ENCODE measurements around the gene GRIA1. TPM values are rescaled to one million over a fixed set of nuclear protein-coding genes. Genes with fewer than 3 reads are reported as not detected.
A peak's percentile ranks its signal among the peaks of the same experiment; 100 is the strongest.

The GRIA1 gene
- total RNA-seq (1 to 10 TPM in 1 of 7 donors, under 1 TPM in 4, not detected in 2; 0.15 to 1.4 (median 0.34) TPM), polyA plus RNA-seq (under 1 TPM; 0.11 to 0.57 TPM)
- long read RNA-seq, donor 1: 0 reads
- long read RNA-seq, donor 2: 0 reads
- long read RNA-seq, donor 3: 0 reads

DNA sequence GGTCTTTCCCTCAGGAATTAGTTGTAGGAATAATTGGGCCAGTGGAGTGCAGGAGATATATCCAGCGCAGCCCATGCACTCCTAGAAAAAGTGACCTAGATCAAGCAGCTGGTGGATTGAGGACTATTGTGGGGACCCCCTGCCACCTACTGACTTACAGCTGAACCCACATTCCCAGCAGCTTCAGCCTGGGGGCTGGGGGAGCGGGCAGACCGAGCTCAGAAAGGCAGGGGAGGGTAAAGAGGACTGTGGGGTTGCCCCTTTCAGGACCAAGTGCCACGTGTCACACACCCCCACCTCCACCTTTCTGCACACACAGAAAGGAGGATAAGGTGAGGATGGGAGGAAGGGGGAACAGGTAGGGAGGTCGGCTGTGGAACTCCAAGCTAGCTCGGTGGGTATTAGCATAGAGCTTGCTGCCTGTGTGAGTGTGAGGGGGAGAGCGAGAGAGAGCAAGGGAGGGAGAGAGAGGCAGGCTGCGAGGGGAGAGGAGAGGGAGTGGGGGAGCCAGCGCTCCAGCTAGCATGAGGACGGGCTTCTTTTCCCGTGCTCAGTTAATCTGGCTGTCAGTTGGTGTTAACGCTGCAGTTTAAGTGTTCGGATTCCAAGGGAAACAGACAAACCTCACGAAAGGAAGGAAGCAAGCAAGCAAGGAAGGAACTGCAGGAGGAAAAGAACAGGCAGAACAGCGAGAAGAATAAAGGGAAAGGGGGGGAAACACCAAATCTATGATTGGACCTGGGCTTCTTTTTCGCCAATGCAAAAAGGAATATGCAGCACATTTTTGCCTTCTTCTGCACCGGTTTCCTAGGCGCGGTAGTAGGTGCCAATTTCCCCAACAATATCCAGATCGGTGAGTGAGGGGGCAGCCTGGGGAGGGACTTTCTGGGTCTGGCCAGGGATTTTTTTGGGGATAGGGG lies at the start of gene GRIA1:
Gene GRIA1, plus strand, starts transcription at position 553 of the 920 bp plus-strand sequence.
- WGBS, 3 donors: 6 to 13% (median 9%) methylated on average over 20 of the region's 20 CpGs
- H3K4me3 ChIP-seq: no peak within 1 kb of the TSS
- H3K27ac ChIP-seq: no peak within 1 kb of the TSS
- H3K36me3 ChIP-seq: no peaks in the 10 kb centered on the region
- no peaks in the 10 kb centered on the region for H3K9me3 ChIP-seq
- intact Hi-C loops (cut with DNase I): loop anchor here in 1 of 4 donors (10.0 kb wide), 1 partner anchor 474 kb away; no protein-coding TSS in a partner anchor
- H3K4me1 ChIP-seq (ENCODE audit: insufficient read depth): no peaks in the 10 kb centered on the region
- TF ChIP-seq POLR2A (IDR thresholded peaks at IDR 0.05): no peak
- TF ChIP-seq, protein P1, sequence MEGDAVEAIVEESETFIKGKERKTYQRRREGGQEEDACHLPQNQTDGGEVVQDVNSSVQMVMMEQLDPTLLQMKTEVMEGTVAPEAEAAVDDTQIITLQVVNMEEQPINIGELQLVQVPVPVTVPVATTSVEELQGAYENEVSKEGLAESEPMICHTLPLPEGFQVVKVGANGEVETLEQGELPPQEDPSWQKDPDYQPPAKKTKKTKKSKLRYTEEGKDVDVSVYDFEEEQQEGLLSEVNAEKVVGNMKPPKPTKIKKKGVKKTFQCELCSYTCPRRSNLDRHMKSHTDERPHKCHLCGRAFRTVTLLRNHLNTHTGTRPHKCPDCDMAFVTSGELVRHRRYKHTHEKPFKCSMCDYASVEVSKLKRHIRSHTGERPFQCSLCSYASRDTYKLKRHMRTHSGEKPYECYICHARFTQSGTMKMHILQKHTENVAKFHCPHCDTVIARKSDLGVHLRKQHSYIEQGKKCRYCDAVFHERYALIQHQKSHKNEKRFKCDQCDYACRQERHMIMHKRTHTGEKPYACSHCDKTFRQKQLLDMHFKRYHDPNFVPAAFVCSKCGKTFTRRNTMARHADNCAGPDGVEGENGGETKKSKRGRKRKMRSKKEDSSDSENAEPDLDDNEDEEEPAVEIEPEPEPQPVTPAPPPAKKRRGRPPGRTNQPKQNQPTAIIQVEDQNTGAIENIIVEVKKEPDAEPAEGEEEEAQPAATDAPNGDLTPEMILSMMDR (IDR thresholded peaks at IDR 0.05): no peak
- TF ChIP-seq EP300 (IDR thresholded peaks at IDR 0.05): no peak
- H3K27me3 ChIP-seq: no peaks in the 10 kb centered on the region
- no peak for DNase-seq

DNA sequence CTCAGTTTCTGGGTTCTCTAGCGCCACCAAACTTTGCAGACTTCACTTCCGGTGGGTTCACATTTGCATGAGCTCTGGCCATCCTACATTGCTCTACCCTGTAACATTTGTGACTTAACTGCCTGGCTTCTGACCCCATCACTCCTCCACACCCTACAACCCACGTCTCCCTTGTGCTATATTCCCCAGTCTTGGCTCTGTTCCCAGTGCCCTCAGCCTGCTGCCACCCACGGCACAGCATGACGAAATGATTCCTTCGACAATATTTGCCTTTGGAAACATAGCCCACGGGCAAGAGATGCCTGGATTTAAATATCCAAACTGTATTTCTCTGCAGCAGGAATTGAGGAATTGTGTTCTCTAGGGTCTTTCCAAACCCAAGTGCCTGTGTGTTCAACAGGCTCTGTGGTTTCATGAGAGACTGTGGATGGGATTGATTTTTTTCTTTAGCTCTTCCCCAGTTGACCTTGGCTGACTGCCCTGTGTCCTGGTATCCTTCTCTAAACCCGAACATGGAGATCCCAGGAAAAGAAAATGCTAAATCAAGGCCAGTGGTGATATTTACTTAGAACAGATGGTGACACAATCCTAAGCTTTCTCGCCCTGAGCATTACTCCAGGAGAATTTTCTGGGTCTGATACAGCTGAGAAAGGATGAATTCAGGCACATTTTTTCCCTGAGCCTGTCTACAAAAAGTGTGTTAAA lies 44.4 kb upstream of the GRIA1 start:
- no peaks in the 10 kb centered on the region for H3K27me3 ChIP-seq
- no peaks in the 10 kb centered on the region for H3K9me3 ChIP-seq
- peak in 2 of 5 donors; percentile 12 to 32 for DNase-seq
- H3K36me3 ChIP-seq: no peaks in the 10 kb centered on the region
- H3K4me1 ChIP-seq (ENCODE audit: insufficient read depth): no peaks in the 10 kb centered on the region
- TF ChIP-seq, protein P1 (IDR thresholded peaks at IDR 0.05): no peak
- no peak for TF ChIP-seq POLR2A (IDR thresholded peaks at IDR 0.05)
- TF ChIP-seq EP300 (IDR thresholded peaks at IDR 0.05): no peak
- H3K4me3 ChIP-seq: no peak overlapping the region
- 16 to 26% (median 18%) methylated on average over 9 of the region's 9 CpGs for WGBS, 3 donors
- H3K27ac ChIP-seq: no peak overlapping the region
- intact Hi-C loops (cut with DNase I): no loop called here

DNA sequence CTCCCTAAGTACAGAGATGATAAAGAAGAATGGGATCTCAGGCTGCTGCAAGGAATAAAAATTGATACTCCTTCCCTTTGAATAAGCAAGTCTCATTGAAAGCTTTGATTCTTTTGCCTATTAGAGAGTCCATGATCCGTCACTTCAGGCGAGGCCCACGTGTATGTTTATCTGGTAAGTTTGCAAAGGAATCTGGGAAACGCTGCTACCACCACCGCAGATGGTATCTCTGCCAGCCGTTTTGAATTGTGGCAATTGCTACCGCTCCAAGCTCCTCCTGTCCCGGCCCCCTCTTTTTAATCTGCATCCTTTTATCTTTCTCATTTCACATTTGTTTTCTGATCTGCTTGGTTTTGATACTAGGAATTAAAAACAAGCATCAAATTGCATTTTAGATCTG lies 42.9 kb upstream of the GRIA1 start:
- no peak overlapping the region for H3K4me3 ChIP-seq
- intact Hi-C loops (cut with DNase I): no loop called here
- no peaks in the 10 kb centered on the region for H3K27me3 ChIP-seq
- no peaks in the 10 kb centered on the region for H3K4me1 ChIP-seq (ENCODE audit: insufficient read depth)
- DNase-seq: no peak
- no peaks in the 10 kb centered on the region for H3K36me3 ChIP-seq
- H3K9me3 ChIP-seq: no peaks in the 10 kb centered on the region
- TF ChIP-seq, protein P1 (IDR thresholded peaks at IDR 0.05): no peak
- TF ChIP-seq POLR2A (IDR thresholded peaks at IDR 0.05) (no peak), EP300 (IDR thresholded peaks at IDR 0.05) (no peak)
- 21 to 48% (median 23%) methylated on average over 8 of the region's 8 CpGs for WGBS, 3 donors
- H3K27ac ChIP-seq: no peak overlapping the region

DNA sequence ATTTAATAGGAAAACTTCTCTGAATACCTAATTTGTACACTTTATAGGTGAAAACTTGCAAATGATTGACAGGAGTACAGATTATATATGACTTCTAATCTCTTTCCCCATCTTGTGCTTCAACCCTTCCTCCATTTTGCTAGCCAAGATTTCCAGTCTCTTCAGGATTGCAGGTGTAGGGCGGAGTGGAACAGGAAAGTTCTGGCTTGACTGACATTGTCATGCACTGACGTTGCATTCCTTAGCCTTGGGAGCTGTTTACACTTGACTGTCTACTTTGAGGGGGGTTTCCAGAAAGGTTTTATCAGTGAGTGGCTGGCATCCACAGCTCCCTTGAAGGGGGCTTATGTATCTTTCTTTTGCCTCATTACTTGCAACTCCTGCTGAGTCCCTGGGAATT lies 34.1 kb upstream of the GRIA1 start:
- no peak for DNase-seq
- H3K36me3 ChIP-seq: no peaks in the 10 kb centered on the region
- TF ChIP-seq POLR2A (IDR thresholded peaks at IDR 0.05) (no peak), EP300 (IDR thresholded peaks at IDR 0.05) (no peak)
- H3K27me3 ChIP-seq: no peaks in the 10 kb centered on the region
- 45 to 78% (median 47%) methylated on average over 2 of the region's 2 CpGs for WGBS, 3 donors
- H3K9me3 ChIP-seq: no peaks in the 10 kb centered on the region
- H3K4me1 ChIP-seq (ENCODE audit: insufficient read depth): no peaks in the 10 kb centered on the region
- H3K27ac ChIP-seq: no peak overlapping the region
- intact Hi-C loops (cut with DNase I): no loop called here
- no peak overlapping the region for H3K4me3 ChIP-seq
